ENCODE results near the gene IFITM1. TPM values are rescaled to one million over a fixed set of nuclear protein-coding genes. Genes with fewer than 3 reads are reported as not detected.

The IFITM1 gene
- total RNA-seq, 1 donor from 2014 or later, result 526 TPM

DNA sequence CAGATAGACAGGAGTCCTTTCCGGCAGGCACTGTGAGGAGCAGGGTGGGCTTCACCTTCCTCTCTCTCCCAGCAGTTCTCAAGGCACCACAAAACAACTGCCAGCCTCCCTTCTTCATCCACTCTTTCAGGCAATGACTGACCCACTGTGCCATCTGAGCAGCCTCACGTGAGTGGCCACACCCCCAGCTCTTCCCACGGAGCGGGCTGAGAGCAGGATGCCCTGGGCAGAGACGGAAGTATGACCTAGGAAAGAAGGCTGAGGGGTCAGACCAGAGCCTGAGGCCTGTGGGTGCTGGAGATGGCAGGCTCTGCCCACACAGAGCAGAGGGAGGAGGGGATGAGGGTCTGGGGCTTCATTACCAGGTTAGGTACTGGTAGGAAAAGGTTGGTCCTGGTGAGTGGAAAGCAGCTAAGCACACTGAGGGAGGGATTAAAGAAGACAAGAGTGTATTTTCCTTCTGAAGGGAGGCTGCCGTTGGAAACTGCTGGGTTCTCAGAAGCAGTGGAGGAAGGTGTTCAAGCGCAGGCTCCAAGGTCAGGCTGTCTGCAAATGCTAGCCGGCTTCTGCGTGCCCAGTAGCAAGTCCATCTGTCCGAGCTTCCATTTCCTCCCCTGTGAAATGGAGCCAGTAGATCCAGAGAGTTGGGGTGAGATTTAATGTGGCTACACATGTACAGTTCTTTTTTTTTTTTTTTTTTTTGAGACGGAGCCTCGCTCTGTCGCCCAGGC lies 31.0 kb upstream of the IFITM1 start:
- Histone ChIP-seq H3K27me3 (ENCODE audit: insufficient read depth, low read length) (peaks cover 54% of the 10 kb centered on the region), H4K20me1 (ENCODE audit: insufficient read depth, low read length) (no peaks in the 10 kb centered on the region), H3K36me3 (ENCODE audit: insufficient read depth, low read length) (no peaks in the 10 kb centered on the region), H3K27ac (ENCODE audit: low read depth, low read length) (no peak overlapping the region), H3K79me2 (ENCODE audit: insufficient read depth, low read length) (no peaks in the 10 kb centered on the region), H3K4me3 (ENCODE audit: insufficient read depth, low read depth, low read length) (no peak overlapping the region), H3K9me3 (ENCODE audit: insufficient read depth, low read depth, low read length) (no peaks in the 10 kb centered on the region), H3K4me1 (ENCODE audit: insufficient read depth, low read length) (no peaks in the 10 kb centered on the region), H3K9ac (ENCODE audit: low read length) (no peak overlapping the region), H2AFZ (ENCODE audit: low read depth, low read length) (no peak overlapping the region), H3K4me2 (ENCODE audit: low read length) (no peak overlapping the region)
- Mint-ChIP-seq H3K27ac (ENCODE audit: unreplicated experiment) (no peak overlapping the region), H3K27me3 (ENCODE audit: low read depth, unreplicated experiment) (peaks cover 52% of the 10 kb centered on the region), H3K9me3 (ENCODE audit: unreplicated experiment) (peaks cover 4% of the 10 kb centered on the region), H3K36me3 (ENCODE audit: low read depth, unreplicated experiment) (peaks cover 5% of the 10 kb centered on the region), H3K4me1 (ENCODE audit: low read depth, unreplicated experiment) (no peaks in the 10 kb centered on the region), H3K4me3 (ENCODE audit: unreplicated experiment) (no peak overlapping the region)
- TF ChIP-seq, protein P1, sequence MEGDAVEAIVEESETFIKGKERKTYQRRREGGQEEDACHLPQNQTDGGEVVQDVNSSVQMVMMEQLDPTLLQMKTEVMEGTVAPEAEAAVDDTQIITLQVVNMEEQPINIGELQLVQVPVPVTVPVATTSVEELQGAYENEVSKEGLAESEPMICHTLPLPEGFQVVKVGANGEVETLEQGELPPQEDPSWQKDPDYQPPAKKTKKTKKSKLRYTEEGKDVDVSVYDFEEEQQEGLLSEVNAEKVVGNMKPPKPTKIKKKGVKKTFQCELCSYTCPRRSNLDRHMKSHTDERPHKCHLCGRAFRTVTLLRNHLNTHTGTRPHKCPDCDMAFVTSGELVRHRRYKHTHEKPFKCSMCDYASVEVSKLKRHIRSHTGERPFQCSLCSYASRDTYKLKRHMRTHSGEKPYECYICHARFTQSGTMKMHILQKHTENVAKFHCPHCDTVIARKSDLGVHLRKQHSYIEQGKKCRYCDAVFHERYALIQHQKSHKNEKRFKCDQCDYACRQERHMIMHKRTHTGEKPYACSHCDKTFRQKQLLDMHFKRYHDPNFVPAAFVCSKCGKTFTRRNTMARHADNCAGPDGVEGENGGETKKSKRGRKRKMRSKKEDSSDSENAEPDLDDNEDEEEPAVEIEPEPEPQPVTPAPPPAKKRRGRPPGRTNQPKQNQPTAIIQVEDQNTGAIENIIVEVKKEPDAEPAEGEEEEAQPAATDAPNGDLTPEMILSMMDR (IDR thresholded peaks at IDR 0.05; ENCODE audit: insufficient read depth, low read depth, low read length), result no peak
- no peak for TF ChIP-seq EZH2 (IDR thresholded peaks at IDR 0.05; ENCODE audit: insufficient read depth, low read length)
- FAIRE-seq (no peak), DNase-seq (ENCODE audit: low read depth) (no peak)

DNA sequence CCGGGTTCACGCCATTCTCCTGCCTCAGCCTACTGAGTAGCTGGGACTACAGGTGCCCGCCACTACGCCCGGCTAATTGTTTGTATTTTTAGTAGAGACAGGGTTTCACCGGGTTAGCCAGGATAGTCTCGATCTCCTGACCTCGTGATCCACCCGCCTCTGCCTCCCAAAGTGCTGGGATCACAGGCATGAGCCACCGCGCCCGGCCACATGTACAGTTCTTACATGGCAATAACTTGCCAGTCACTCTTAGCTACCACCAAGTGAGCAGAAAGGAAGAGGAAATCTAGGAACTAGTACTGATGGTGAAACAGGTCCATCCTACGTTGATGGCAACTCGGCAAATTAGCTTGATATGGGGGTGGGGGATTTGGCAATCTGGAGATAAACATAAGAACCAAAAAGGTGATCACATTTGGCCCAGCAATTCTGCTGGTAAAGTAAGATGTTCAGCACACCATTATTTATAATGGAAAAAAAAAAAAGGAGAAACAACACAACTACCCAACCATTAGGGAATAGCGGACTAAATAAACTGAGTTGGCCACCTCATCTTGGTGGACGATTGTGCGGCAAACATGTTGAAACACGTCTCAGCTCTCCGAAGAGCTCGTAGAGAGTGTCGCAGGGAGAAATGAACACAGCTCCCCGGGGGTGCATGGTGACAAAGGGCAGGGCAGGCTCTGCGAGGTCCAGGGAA lies 30.3 kb upstream of the IFITM1 start:
- H3K27ac Mint-ChIP-seq (ENCODE audit: unreplicated experiment), result peak overlapping the region; percentile 34
- no peak overlapping the region for H3K27ac ChIP-seq (ENCODE audit: low read depth, low read length)
- H3K9ac ChIP-seq (ENCODE audit: low read length), result no peak overlapping the region
- H3K79me2 ChIP-seq (ENCODE audit: insufficient read depth, low read length), result no peaks in the 10 kb centered on the region
- DNase-seq (ENCODE audit: low read depth) (no peak), FAIRE-seq (no peak)
- H3K4me2 ChIP-seq (ENCODE audit: low read length), result no peak overlapping the region
- H3K36me3 ChIP-seq (ENCODE audit: insufficient read depth, low read length), result no peaks in the 10 kb centered on the region
- no peak overlapping the region for H3K4me3 Mint-ChIP-seq (ENCODE audit: unreplicated experiment)
- no peak overlapping the region for H2AFZ ChIP-seq (ENCODE audit: low read depth, low read length)
- no peaks in the 10 kb centered on the region for H3K4me1 Mint-ChIP-seq (ENCODE audit: low read depth, unreplicated experiment)
- peaks cover 52% of the 10 kb centered on the region for H3K27me3 Mint-ChIP-seq (ENCODE audit: low read depth, unreplicated experiment)
- peaks cover 5% of the 10 kb centered on the region for H3K36me3 Mint-ChIP-seq (ENCODE audit: low read depth, unreplicated experiment)
- H4K20me1 ChIP-seq (ENCODE audit: insufficient read depth, low read length), result no peaks in the 10 kb centered on the region
- H3K27me3 ChIP-seq (ENCODE audit: insufficient read depth, low read length), result peaks cover 54% of the 10 kb centered on the region
- H3K4me1 ChIP-seq (ENCODE audit: insufficient read depth, low read length), result peaks cover 6% of the 10 kb centered on the region
- no peak for TF ChIP-seq EZH2 (IDR thresholded peaks at IDR 0.05; ENCODE audit: insufficient read depth, low read length)
- TF ChIP-seq, protein P1 (IDR thresholded peaks at IDR 0.05; ENCODE audit: insufficient read depth, low read depth, low read length), result no peak
- H3K9me3 ChIP-seq (ENCODE audit: insufficient read depth, low read depth, low read length), result no peaks in the 10 kb centered on the region
- no peak overlapping the region for H3K4me3 ChIP-seq (ENCODE audit: insufficient read depth, low read depth, low read length)
- peaks cover 2% of the 10 kb centered on the region for H3K9me3 Mint-ChIP-seq (ENCODE audit: unreplicated experiment)
